T-helper 17 cell (primary cell): Measurements from ENCODE around the gene SNX12. TPM values are rescaled to one million over a fixed set of nuclear protein-coding genes. Genes with fewer than 3 reads are reported as not detected.

Experiments
- ATAC-seq: fragments of 150-1000 bp; cut with Tn5 transposase; 2 replicates; pipeline ENCODE4 v1.10.0; 2021; ENCODE audit warnings: mild to moderate bottlenecking, moderate library complexity
- DNase-seq, 3 donors: peaks; one replicate each; pipeline versions ENCODE4 v3.0.0 to v3.0.0-alpha.2; 2020 to 2021
- H3K9me3 ChIP-seq: one replicate; pipeline ENCODE4 v1.7.0; 2013; ENCODE audit warnings: low read length, mild to moderate bottlenecking; ENCODE audit not compliant: control insufficient read depth, poor library complexity, severe bottlenecking
- H3K27ac Mint-ChIP-seq: one replicate; pipeline ENCODE4 v1.8.0; 2022; ENCODE audit warnings: mild to moderate bottlenecking, moderate library complexity, mixed read lengths
- H3K27me3 Mint-ChIP-seq: one replicate; pipeline ENCODE4 v1.8.0; 2022; ENCODE audit warnings: mixed read lengths
- H3K36me3 Mint-ChIP-seq: one replicate; pipeline ENCODE4 v1.8.0; 2022; ENCODE audit warnings: low read depth, mixed read lengths
- H3K4me1 Mint-ChIP-seq: one replicate; pipeline ENCODE4 v1.8.0; 2022; ENCODE audit warnings: mild to moderate bottlenecking, mixed read lengths
- H3K4me3 Mint-ChIP-seq: one replicate; pipeline ENCODE4 v1.8.0; 2022; ENCODE audit warnings: mild to moderate bottlenecking, moderate library complexity, mixed read lengths
- total RNA-seq, 4 donors: library from RNA in 2 of 4; stranded (reverse) in 2 of 4; gene quantifications; one replicate each; pipeline ENCODE4 v1.2.3 and lab custom pipeline; 2022 to 2026

Gene SNX12
- total RNA-seq, 2 donors from 2014 or later, result 32.4 to 35.4 TPM

DNA sequence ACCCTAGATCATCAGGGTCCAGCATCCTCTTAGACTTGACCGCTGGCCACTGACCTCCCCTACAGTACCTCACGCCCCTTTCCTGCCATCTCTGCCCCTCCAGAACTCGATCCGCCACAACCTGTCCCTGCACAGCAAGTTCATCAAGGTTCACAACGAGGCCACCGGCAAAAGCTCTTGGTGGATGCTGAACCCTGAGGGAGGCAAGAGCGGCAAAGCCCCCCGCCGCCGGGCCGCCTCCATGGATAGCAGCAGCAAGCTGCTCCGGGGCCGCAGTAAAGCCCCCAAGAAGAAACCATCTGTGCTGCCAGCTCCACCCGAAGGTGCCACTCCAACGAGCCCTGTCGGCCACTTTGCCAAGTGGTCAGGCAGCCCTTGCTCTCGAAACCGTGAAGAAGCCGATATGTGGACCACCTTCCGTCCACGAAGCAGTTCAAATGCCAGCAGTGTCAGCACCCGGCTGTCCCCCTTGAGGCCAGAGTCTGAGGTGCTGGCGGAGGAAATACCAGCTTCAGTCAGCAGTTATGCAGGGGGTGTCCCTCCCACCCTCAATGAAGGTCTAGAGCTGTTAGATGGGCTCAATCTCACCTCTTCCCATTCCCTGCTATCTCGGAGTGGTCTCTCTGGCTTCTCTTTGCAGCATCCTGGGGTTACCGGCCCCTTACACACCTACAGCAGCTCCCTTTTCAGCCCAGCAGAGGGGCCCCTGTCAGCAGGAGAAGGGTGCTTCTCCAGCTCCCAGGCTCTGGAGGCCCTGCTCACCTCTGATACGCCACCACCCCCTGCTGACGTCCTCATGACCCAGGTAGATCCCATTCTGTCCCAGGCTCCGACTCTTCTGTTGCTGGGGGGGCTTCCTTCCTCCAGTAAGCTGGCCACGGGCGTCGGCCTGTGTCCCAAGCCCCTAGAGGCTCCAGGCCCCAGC is 32.7 kb upstream of the SNX12 start:
- H3K4me1 Mint-ChIP-seq, result peaks cover 51% of the 10 kb centered on the region
- H3K27ac Mint-ChIP-seq, result peak overlapping the region; percentile 94
- H3K27me3 Mint-ChIP-seq, result no peaks in the 10 kb centered on the region
- H3K9me3 ChIP-seq, result no peaks in the 10 kb centered on the region
- no peak for DNase-seq
- peak; percentile 27 for ATAC-seq
- no peaks in the 10 kb centered on the region for H3K36me3 Mint-ChIP-seq
- peak overlapping the region; percentile 12 for H3K4me3 Mint-ChIP-seq

DNA sequence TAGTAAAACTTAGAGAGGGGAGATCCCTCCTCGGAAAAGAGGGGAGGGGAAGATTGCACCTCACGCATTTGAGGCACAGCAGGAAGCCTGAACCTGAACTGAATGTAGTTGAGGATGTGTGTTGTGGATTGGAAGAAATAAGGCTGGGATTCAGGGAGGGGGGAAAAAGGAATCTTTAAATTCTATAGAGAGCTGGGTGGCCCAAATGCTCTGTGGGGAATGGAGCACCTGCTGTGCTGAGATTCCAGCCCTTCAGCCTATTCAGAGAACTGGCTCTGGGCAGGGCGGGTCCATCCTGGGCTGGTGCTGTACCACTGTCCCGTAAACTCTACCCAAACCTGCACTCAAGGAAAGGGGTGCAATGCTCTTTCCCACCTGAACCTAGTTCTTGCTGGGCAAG is 31.6 kb upstream of the SNX12 start:
- Mint-ChIP-seq H3K27me3 (no peaks in the 10 kb centered on the region), H3K36me3 (no peaks in the 10 kb centered on the region), H3K4me3 (peak overlapping the region; percentile 58), H3K27ac (peak overlapping the region; percentile 29), H3K4me1 (peaks cover 53% of the 10 kb centered on the region)
- no peak for DNase-seq
- no peaks in the 10 kb centered on the region for H3K9me3 ChIP-seq
- ATAC-seq, result no peak

DNA sequence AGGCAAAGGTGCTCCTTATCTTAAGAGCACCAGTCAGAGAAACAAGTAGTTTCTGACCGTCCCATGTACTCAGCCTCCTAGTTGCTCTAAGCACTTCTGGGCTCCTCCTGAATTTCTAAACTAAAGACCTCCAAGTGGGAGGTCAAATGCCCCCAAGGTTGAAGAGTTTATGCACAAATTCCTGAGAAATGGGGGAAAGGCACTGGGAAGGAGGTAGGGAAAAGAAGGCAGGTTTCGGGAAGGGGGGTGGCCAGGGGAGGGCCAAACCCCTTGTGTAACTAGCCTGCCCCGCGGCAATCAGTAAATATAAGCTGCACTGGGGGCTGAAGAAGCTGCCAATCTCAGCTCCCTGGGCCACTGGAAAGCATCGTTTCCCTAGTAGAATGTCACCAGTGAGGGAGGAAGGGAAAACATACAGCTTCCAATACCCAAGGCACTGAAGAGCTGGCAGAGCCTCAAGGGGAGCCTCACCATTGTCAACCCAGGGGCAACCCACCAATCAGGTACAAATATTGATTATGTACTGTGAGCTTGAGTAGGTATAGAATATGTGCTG is 30.9 kb upstream of the SNX12 start:
- Mint-ChIP-seq H3K4me3 (peak overlapping the region; percentile 58), H3K27ac (peak overlapping the region; percentile 29), H3K36me3 (no peaks in the 10 kb centered on the region), H3K4me1 (peaks cover 46% of the 10 kb centered on the region), H3K27me3 (no peaks in the 10 kb centered on the region)
- ATAC-seq (no peak), DNase-seq (no peak)
- no peaks in the 10 kb centered on the region for H3K9me3 ChIP-seq

DNA sequence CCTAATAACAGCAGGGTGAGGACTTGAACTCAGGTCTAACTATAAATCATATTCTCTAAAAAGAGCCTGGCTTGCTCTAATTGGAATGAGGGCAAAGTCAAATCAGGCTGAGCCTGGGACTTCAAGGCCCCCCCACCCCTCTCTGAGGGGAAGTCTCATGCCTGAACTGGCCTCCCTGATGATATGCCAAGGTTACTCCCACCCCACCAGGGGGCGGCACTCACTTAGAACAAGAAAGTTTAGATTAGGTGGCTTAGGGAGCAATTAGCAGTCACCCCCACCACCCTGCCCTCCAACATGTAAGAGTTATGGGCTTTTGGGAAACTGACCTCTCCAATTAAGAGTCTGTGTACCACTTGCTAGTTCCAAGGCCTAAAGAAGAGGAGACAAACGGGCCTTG is 30.2 kb upstream of the SNX12 start:
- Mint-ChIP-seq H3K4me1 (peaks cover 43% of the 10 kb centered on the region), H3K36me3 (no peaks in the 10 kb centered on the region), H3K4me3 (peak overlapping the region; percentile 31), H3K27ac (peak overlapping the region; percentile 24), H3K27me3 (no peaks in the 10 kb centered on the region)
- peak; percentile 49 for ATAC-seq
- peak; percentile 65 to 67 (median 67) for DNase-seq
- H3K9me3 ChIP-seq, result no peaks in the 10 kb centered on the region

DNA sequence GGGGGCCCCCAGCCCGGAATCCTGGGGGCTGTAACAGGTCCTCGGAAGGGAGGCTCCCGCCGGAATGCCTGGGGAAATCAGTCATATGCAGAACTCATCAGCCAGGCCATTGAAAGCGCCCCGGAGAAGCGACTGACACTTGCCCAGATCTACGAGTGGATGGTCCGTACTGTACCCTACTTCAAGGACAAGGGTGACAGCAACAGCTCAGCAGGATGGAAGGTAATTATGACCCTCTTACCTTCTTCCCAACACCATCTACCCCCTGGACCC is 28.6 kb upstream of the SNX12 start:
- Mint-ChIP-seq H3K4me1 (peaks cover 33% of the 10 kb centered on the region), H3K27ac (peak overlapping the region; percentile 88), H3K4me3 (peak overlapping the region; percentile 96), H3K36me3 (no peaks in the 10 kb centered on the region), H3K27me3 (no peaks in the 10 kb centered on the region)
- no peak for DNase-seq
- H3K9me3 ChIP-seq, result no peaks in the 10 kb centered on the region
- ATAC-seq, result no peak

DNA sequence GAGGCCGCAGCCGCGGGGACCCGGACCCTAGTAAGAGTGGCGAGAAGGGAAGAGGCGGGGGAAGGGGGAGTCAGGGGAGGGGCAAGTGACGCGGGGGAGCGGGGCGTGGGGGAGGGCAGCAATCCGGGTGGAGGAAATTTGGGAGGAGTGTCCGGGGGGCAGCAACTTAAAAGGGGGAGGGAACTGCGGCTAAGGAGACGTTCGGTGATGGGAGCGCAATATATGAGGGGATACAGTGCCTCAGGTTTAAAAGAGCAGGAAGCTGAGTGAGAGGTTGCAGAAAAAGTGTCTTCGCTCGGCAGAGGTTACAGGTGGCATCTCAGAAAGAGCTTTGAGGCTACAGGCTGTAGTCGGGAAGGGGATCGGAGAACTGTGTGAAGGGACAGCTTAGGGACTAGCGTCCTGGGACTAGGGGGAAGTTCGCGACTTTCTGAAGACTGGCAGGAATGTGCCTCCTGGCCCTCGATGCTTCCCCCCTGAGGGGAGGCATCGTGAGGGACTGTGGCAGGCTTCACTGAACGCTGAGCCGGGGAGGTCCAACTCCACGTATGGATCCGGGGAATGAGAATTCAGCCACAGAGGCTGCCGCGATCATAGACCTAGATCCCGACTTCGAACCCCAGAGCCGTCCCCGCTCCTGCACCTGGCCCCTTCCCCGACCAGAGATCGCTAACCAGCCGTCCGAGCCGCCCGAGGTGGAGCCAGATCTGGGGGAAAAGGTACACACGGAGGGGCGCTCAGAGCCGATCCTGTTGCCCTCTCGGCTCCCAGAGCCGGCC is 28.0 kb upstream of the SNX12 start:
- peak overlapping the region; percentile 96 for H3K4me3 Mint-ChIP-seq
- peak; percentile 52 for ATAC-seq
- H3K9me3 ChIP-seq, result no peaks in the 10 kb centered on the region
- H3K4me1 Mint-ChIP-seq, result peaks cover 27% of the 10 kb centered on the region
- DNase-seq, result peak in 1 of 3 donors; percentile 68
- H3K36me3 Mint-ChIP-seq, result peaks cover under 1% of the 10 kb centered on the region
- no peaks in the 10 kb centered on the region for H3K27me3 Mint-ChIP-seq
- peak overlapping the region; percentile 88 for H3K27ac Mint-ChIP-seq

DNA sequence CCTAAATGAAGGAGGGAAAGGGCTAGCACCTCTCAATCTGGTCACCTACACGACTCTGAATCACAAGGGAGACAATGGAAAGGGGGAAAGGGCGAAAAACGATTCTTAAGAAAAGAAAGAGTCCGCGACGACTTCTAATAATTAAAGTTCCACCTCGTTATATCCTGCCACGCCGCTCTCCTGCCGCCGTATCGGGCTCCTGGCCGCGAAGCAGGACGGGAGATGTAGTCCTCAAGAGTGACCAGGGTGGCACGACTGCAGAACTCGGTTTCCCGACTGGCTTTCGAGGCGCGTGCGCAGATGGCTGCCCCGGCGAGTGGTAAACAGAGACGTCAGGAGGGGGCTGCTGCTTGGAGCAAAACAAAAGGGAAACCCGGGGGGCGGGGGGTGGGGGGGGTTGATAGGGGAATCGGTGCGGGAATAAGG is 27.4 kb upstream of the SNX12 start, which contains the start of gene FOXO4:
TSS of gene FOXO4 (plus strand) at position 297 of the 426 bp plus-strand sequence. CDS start 678 bp downstream, outside the sequence.
- Mint-ChIP-seq H3K4me3 (peak within 1 kb of the TSS; percentile 96), H3K36me3 (peaks cover 2% of the 10 kb centered on the region), H3K27ac (peak within 1 kb of the TSS; percentile 88), H3K27me3 (no peaks in the 10 kb centered on the region), H3K4me1 (peaks cover 25% of the 10 kb centered on the region)
- ATAC-seq (peak; percentile 89), DNase-seq (peak; percentile 76 to 80 (median 77))
- H3K9me3 ChIP-seq, result no peaks in the 10 kb centered on the region

DNA sequence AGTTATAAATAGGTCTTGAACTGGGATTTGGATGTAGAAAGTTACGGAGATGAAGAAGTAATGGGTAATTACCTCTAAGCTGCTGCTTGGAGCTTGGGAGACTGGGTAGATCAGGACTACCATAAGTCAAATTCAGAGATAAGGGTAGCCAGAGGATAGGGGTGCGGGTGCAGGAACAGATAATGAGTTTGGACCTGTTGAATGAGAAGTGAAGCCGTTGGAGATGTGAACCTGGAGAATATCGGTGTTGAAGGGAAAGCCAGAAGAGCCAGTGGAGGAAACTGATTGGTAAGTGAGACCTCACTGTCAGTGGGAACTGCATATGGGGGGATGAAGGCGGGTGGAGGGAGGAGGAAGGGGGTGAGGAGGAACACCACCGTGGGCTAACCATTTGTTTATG is 26.9 kb upstream of the SNX12 start:
- H3K27ac Mint-ChIP-seq, result no peak overlapping the region
- ATAC-seq, result no peak
- no peaks in the 10 kb centered on the region for H3K9me3 ChIP-seq
- no peak for DNase-seq
- H3K4me3 Mint-ChIP-seq, result peak overlapping the region; percentile 96
- peaks cover 23% of the 10 kb centered on the region for H3K4me1 Mint-ChIP-seq
- no peaks in the 10 kb centered on the region for H3K27me3 Mint-ChIP-seq
- peaks cover 2% of the 10 kb centered on the region for H3K36me3 Mint-ChIP-seq

DNA sequence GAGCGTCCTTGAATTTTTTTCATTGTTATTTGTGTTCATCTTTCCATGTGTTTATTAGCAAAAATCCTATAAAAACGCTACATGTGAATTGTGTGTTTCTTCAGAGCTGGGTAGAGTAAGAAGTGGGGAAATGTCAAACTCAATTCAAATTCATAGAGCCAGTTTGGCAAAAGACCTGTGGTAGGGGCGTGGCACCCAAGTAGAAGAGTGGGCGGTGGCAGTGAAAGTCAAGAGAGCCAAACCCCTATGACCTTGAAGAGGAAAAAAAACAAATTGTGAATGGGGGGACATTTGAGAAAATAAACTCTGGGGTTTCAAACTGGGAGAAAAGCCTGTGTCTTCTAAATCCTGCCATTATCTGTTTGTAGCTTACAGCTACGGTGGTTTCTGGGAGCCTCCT is 23.1 kb upstream of the SNX12 start:
- H3K27ac Mint-ChIP-seq, result no peak overlapping the region
- no peak for DNase-seq
- H3K9me3 ChIP-seq, result no peaks in the 10 kb centered on the region
- peaks cover 2% of the 10 kb centered on the region for H3K36me3 Mint-ChIP-seq
- peaks cover 11% of the 10 kb centered on the region for H3K4me1 Mint-ChIP-seq
- H3K4me3 Mint-ChIP-seq, result no peak overlapping the region
- ATAC-seq, result no peak
- no peaks in the 10 kb centered on the region for H3K27me3 Mint-ChIP-seq

DNA sequence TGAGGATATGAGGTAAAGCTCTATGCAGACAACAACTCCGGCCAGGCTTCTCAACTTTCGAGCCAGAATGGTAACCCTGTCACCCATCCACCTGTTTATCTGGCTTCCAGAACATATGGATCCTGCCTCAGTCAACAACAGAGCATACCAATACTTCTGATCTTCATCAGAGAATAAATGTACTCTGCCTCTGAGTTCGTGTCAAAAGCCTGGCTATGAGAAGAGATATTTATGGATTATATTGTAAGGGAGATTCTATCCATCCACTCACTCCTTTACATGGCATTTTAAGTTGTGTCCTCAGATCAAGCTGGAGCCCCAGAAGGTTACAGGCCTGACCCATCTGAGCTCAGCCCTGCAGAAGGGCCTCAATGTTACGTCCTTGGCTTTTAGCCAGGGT is 17.8 kb upstream of the SNX12 start:
- Mint-ChIP-seq H3K27me3 (no peaks in the 10 kb centered on the region), H3K27ac (no peak overlapping the region), H3K4me3 (no peak overlapping the region), H3K36me3 (no peaks in the 10 kb centered on the region), H3K4me1 (no peaks in the 10 kb centered on the region)
- no peak for ATAC-seq
- no peaks in the 10 kb centered on the region for H3K9me3 ChIP-seq
- DNase-seq, result no peak

DNA sequence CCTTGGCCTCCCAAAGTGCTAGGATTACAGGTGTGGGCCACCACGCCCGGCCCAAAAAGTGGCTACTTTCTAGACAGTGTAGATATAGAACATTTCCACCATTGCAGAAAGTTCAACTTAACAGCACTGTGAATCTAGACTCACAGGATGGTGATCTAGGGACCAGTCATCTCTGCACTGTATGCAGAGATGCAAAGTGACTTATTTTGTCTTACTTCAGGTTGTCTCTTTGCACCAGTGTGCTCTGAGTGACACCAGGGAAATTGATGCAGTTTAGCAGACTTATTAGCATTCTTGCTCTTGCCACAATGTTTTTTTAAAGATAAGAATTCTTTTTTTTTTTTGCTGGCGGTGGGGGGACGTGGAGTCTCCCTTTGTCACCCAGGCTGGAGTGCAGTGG is 14.7 kb upstream of the SNX12 start:
- no peaks in the 10 kb centered on the region for H3K4me1 Mint-ChIP-seq
- H3K27me3 Mint-ChIP-seq, result no peaks in the 10 kb centered on the region
- no peaks in the 10 kb centered on the region for H3K9me3 ChIP-seq
- DNase-seq (no peak), ATAC-seq (no peak)
- H3K4me3 Mint-ChIP-seq, result no peak overlapping the region
- no peak overlapping the region for H3K27ac Mint-ChIP-seq
- H3K36me3 Mint-ChIP-seq, result no peaks in the 10 kb centered on the region

DNA sequence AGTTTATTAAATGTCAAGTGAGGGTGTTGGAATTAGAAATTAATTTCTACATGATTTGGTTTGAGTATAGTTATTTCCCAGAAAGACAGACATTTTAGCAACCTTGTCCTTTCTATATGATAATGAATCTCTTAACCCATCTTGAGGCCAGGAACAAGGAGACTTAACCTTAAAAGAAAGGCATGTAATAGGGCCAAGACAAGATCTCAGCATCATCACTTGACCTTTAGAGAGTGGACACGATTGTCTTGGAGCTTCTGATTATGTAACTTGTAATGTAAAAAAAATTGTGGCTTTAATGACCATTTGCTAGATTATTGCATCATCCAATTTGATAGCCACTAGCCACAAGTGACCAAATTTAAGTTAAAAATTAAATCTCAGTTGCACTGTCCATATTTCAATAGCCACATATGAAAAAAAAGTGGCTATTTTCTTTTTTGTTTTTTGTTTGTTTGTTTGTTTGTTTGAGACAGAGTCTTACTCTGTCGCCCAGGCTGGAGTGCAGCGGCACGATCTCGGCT is 14.1 kb upstream of the SNX12 start:
- H3K4me1 Mint-ChIP-seq, result no peaks in the 10 kb centered on the region
- H3K36me3 Mint-ChIP-seq, result no peaks in the 10 kb centered on the region

More for the DNA sequence above, 14.1 kb upstream of the SNX12 start:
- H3K27ac Mint-ChIP-seq, result no peak overlapping the region
- H3K4me3 Mint-ChIP-seq, result no peak overlapping the region
- ATAC-seq (no peak), DNase-seq (no peak)
- H3K9me3 ChIP-seq, result no peaks in the 10 kb centered on the region
- no peaks in the 10 kb centered on the region for H3K27me3 Mint-ChIP-seq
